ENCODE measurements around the gene PRUNE2. TPM values are rescaled to one million over a fixed set of nuclear protein-coding genes. Genes with fewer than 3 reads are reported as not detected.
"Not testable (repeated sequence)": the region's sequence is repeated elsewhere in the genome, so short reads cannot be mapped to it uniquely, and the experiment has no call there.

The PRUNE2 gene
- polyA plus RNA-seq, 4 donors = 5.3 to 16.7 (median 10.7) TPM

GRCh38 chr9:76680716-76681425 lies 225.0 kb downstream of the PRUNE2 start:
- no peak for DNase-seq (ENCODE audit: low read depth in 4 of 4, low spot score in 3 of 4)

GRCh38 chr9:76677481-76678055 lies 228.3 kb downstream of the PRUNE2 start:
- DNase-seq (ENCODE audit: low read depth in 4 of 4, low spot score in 3 of 4) = no peak

GRCh38 chr9:76676857-76677256 lies 229.1 kb downstream of the PRUNE2 start:
- DNase-seq (ENCODE audit: low read depth in 4 of 4, low spot score in 3 of 4) = no peak

GRCh38 chr9:76667521-76667957 lies 238.4 kb downstream of the PRUNE2 start:
- DNase-seq (ENCODE audit: low read depth in 4 of 4, low spot score in 3 of 4) = no peak

- DNase-seq (ENCODE audit: low read depth in 4 of 4, low spot score in 3 of 4) = not testable (repeated sequence)
These were observed 239.9 kb downstream of the PRUNE2 start for GRCh38 chr9:76665966-76666365.

- no peak for DNase-seq (ENCODE audit: low read depth in 4 of 4, low spot score in 3 of 4)
These were observed 240.5 kb downstream of the PRUNE2 start for GRCh38 chr9:76665458-76665857.

GRCh38 chr9:76664120-76664519 lies 241.8 kb downstream of the PRUNE2 start:
- no peak for DNase-seq (ENCODE audit: low read depth in 4 of 4, low spot score in 3 of 4)

- DNase-seq (ENCODE audit: low read depth in 4 of 4, low spot score in 3 of 4) = no peak
These were observed 243.2 kb downstream of the PRUNE2 start for GRCh38 chr9:76662476-76663281.

GRCh38 chr9:76658510-76659231 lies 247.2 kb downstream of the PRUNE2 start:
- peak in 2 of 4 donors; percentile 22 to 30 for DNase-seq (ENCODE audit: low read depth in 4 of 4, low spot score in 3 of 4)

- DNase-seq (ENCODE audit: low read depth in 4 of 4, low spot score in 3 of 4) = no peak
These were observed 248.6 kb downstream of the PRUNE2 start for GRCh38 chr9:76657265-76657664.

GRCh38 chr9:76655971-76656370 lies 249.9 kb downstream of the PRUNE2 start:
- no peak for DNase-seq (ENCODE audit: low read depth in 4 of 4, low spot score in 3 of 4)

GRCh38 chr9:76655121-76655541 lies 250.8 kb downstream of the PRUNE2 start:
- DNase-seq (ENCODE audit: low read depth in 4 of 4, low spot score in 3 of 4) = no peak

GRCh38 chr9:76654575-76654974 lies 251.3 kb downstream of the PRUNE2 start:
- DNase-seq (ENCODE audit: low read depth in 4 of 4, low spot score in 3 of 4) = no peak

- DNase-seq (ENCODE audit: low read depth in 4 of 4, low spot score in 3 of 4) = no peak
These were observed 251.9 kb downstream of the PRUNE2 start for GRCh38 chr9:76654051-76654461.

- no peak for DNase-seq (ENCODE audit: low read depth in 4 of 4, low spot score in 3 of 4)
These were observed 253.0 kb downstream of the PRUNE2 start for GRCh38 chr9:76652894-76653293.

GRCh38 chr9:76651119-76651705 lies 254.7 kb downstream of the PRUNE2 start:
- no peak for DNase-seq (ENCODE audit: low read depth in 4 of 4, low spot score in 3 of 4)

- DNase-seq (ENCODE audit: low read depth in 4 of 4, low spot score in 3 of 4) = no peak
These were observed 255.2 kb downstream of the PRUNE2 start for GRCh38 chr9:76650692-76651091.

GRCh38 chr9:76649894-76650293 lies 256.0 kb downstream of the PRUNE2 start:
- DNase-seq (ENCODE audit: low read depth in 4 of 4, low spot score in 3 of 4) = no peak

GRCh38 chr9:76646249-76646648 lies 259.7 kb downstream of the PRUNE2 start:
- DNase-seq (ENCODE audit: low read depth in 4 of 4, low spot score in 3 of 4) = no peak

GRCh38 chr9:76644647-76645250 lies 261.2 kb downstream of the PRUNE2 start:
- DNase-seq (ENCODE audit: low read depth in 4 of 4, low spot score in 3 of 4) = no peak

Measured in left renal pelvis (tissue), 4 donors.